ENCODE measurements around the gene HNRNPC.

DNA sequence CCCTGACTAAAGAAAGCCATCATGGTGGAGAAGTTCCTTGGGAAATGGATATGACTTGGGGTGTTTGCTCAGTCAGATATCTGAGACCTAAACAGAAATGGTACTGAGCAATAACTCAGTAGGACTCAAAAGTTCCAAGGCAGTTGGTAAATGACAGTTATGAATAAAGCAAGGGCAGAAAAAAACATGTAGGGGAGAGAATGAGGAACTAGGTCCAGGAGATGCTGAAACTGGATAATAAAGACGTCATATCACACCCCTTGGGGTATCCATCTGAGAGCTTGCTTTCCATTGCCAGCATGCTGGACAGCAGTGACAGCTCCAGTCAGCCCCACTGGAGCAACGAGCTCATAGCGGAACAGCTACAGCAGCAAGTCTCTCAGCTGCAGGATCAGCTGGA is 48.2 kb upstream of the HNRNPC start:
- TF ChIP-seq, protein P1, sequence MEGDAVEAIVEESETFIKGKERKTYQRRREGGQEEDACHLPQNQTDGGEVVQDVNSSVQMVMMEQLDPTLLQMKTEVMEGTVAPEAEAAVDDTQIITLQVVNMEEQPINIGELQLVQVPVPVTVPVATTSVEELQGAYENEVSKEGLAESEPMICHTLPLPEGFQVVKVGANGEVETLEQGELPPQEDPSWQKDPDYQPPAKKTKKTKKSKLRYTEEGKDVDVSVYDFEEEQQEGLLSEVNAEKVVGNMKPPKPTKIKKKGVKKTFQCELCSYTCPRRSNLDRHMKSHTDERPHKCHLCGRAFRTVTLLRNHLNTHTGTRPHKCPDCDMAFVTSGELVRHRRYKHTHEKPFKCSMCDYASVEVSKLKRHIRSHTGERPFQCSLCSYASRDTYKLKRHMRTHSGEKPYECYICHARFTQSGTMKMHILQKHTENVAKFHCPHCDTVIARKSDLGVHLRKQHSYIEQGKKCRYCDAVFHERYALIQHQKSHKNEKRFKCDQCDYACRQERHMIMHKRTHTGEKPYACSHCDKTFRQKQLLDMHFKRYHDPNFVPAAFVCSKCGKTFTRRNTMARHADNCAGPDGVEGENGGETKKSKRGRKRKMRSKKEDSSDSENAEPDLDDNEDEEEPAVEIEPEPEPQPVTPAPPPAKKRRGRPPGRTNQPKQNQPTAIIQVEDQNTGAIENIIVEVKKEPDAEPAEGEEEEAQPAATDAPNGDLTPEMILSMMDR (IDR thresholded peaks at IDR 0.05): no peak
- TF ChIP-seq POLR2A (IDR thresholded peaks at IDR 0.05) (no peak), POLR2AphosphoS5 (IDR thresholded peaks at IDR 0.05) (no peak), EP300 (IDR thresholded peaks at IDR 0.05; ENCODE audit: low read depth) (no peak)

All from transverse colon (tissue), 4 donors.